CD4-positive, alpha-beta T cell treated with Interleukin-4 for 4 hours (primary cell): ENCODE results near the gene DNASE1.

ENCODE experiments used
- DNase-seq: peaks from one replicate; pipeline ENCODE4 v3.0.0-alpha.2; 2020

The DNASE1 gene

GRCh38 chr16:3701531-3701930 is 47.0 kb downstream of the DNASE1 start:
- DNase-seq: no peak

DNA sequence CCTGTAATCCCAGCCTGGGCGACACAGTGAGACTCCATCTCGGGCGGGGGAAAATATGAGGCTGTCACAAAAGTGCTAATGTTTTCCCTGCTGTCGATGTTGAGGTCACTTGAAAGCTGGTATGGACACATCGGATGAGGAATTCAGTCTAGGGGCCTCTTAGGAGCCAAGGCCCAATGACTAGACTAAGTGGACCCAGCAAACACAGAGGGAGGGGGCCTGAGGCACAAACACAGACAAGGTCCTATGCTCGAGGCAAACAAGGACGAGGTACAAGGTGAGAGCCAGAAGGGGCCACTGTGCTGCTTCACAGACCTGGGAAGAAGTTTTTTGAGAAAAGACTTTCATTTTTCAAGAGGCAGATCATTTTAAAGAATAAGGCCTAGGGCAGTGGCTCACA is 47.6 kb downstream of the DNASE1 start:
- DNase-seq: no peak

DNA sequence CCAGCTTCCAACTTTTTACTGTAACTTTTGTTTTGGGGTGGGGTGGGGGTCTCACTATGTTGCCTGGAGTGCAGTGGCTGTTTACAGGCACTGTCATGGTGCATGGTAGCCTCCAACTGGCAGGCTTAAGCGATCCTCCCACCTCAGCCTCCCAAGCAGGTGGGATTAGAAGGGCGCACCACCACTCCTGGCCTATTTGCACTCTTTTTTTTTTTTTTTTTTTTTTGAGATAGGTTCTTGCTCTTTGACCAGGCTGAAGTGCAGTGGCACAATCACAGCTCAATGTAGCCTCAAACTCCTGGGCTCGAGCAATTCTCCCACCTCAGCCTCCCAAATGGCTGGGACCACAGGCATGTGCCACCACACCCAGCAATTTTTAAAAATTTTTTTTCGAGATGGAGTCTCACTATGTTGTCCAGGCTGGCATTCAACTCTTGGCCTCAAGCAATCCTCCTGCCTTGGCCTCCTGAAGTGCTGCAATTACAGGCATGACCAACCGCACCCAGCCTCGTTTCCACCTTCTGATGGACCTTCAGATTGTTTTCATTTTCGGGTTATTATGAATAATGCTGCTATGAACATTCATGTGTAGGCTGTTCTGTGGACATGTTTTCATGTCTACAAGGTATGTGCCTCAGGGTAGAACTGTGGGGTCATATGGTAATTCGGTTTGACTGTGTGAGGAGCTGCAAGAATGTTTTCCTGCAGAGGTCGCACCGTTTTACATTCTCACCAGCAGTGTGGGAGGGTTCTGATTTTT is 51.9 kb downstream of the DNASE1 start:
- no peak for DNase-seq
